ELF-1 (cell line): ENCODE measurements around the gene TUT7.
"Not testable (repeated sequence)": the region's sequence is repeated elsewhere in the genome, so short reads cannot be mapped to it uniquely, and the experiment has no call there.

ENCODE experiments used
- DNase-seq: peaks from one replicate; pipeline ENCODE4 v3.0.0-alpha.2; 2016; ENCODE audit warnings: low read depth, low spot score

Gene TUT7

DNA sequence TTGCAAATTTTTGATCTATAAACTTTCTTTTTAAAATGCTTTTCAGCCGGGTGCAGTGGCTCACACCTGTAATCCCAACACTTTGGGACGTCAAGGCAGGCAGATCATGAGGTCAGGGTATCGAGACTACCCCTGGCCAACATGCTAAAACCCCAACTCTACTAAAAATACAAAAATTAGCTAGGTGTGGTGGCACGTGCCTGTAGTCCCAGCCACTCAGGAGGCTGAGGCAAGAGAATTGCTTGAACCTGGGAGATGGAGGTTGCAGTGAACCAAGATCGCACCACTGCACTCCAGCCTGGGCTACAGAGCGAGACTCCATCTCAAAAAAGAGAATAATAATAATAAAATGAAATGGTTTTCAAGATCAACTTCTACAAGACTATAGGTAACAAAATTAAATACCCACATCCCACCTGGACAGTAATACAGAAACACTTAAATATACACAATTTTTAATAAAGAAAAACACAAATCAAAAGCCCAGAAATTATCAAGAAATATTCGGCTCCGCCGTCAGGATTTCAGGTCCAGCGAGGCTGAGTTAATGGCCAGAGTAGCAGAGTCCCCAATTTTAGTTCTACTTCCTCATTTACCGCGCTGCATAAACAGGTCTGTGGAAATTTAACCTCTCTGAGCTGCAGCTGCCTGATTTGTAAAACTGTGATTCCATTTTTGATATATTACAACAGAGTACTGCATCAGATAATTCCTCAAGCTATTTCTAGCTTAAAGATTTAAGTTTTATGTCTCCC lies 4.0 kb downstream of the TUT7 start:
- DNase-seq, result no peak

DNA sequence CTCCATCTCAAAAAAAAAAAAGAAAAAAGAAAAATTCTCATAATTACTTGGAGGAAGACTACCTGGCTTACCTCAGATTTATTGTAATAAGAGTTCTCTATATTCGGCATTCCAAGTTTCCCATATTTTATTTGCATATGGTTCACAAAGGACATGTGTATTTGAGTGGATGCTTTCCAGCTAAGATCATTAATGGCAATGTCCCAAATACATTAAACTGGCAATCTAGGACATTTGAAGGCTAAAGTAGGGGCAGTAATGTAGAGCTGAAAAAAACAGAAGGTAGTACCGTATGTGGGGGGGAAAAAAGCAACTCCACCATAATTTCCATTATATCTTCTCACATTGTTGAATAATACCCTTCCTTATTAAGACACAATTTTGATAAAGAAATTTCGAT lies 4.9 kb downstream of the TUT7 start:
- DNase-seq, result no peak

DNA sequence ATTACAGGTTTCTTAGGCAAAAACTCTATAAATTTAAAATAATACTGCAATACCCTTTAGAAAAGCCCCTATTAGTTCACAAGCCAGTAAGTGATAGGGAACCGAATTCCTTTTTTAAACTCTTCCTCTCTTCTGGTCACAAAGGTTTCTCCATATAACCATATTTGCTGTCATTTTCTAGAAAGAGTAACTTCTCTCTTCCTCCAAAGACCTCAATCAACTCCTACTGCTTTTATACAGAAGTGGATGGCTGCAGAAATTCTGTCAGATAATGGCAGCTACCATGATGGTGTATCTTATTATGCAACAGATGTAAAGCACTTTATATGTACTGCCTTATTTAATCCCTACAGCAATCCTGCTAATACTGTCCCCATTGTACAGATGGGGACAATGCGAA lies 6.2 kb downstream of the TUT7 start:
- no peak for DNase-seq

DNA sequence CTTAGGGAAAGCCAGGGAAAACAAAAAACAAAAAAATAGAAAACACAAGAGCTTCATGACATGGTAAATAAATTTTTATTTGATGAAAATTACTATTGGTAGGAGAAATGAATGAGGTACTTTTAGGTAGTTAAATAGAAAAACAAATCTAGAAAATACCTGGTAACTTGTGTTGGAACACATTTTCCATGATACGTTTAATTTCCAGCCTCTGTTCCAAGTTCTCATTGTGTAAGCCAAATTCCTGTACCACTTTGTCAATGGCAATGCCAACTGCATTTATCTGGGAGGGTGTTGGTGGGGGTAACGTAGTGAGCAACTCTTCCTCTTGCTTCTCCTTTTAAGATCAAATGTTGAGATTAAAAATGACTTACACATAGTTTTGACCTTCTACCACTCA lies 9.4 kb downstream of the TUT7 start:
- no peak for DNase-seq

DNA sequence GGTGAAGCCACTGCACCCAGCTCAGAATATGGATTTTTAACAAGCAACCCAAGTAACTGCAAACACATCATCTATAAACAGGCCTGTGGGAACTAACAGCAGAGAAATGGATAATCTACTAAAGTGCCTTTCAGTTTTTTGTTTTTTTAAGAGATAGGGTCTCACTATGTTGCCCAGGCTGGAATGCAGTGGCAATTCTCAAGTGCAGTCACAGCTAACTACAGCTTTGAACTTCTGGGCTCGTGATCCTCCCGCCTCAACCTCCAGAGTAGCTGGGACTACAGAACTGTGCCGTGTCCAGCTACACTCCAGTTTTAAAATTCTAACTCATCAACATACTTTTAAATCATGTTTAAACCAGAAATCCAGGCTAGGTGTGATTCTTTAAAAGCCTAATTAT lies 11.9 kb downstream of the TUT7 start:
- DNase-seq, result no peak

DNA sequence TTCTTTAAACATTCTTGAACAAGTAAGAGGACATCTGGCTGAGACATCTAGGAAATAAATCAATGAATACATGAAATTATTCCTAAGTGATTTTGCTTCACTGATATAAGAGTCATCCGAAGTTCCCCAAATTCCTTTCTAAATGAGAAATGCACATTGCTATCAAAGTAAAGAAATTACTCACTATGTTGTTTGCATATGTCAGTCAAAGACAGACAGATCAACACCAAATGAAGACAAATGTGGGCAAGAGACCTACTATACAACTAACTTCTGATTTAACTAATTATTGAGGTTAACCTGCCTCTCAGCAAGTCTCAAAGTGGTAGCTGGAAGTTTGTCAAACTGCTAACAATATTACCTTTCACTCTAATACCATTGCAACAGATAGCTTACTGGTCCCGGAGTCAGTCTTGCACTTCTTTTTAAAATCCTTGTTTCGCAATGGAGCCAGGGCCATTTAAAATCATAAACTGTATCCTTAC lies 13.2 kb downstream of the TUT7 start:
- DNase-seq, result no peak

DNA sequence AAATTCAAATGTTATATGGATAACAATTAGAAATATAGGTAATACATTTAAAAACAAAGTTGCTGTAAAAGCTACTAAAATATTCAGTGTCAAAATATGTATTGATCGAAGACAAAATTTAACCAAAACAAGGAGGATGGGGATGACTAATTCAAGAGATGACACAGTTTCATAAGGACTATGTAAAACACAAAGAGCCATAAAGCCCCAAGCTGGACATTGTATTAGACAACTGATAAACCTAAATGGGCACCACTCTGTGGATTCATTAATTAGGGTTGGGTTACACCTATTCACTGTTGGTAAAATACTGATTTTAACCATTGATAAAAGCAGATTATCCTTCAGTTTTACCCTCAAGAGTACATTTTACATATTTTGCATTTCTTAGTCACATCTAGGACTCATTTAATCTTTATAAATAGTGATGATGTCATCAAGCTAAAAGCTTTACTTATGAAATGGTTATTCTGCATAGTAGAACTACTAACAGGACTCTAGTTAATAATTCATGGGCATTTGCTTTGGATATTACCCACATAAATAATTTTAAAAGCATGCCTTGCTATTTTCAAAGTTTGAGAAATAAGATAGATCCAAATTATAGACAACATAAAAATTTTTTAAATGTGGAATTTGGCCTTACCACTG lies 13.7 kb downstream of the TUT7 start:
- no peak for DNase-seq

DNA sequence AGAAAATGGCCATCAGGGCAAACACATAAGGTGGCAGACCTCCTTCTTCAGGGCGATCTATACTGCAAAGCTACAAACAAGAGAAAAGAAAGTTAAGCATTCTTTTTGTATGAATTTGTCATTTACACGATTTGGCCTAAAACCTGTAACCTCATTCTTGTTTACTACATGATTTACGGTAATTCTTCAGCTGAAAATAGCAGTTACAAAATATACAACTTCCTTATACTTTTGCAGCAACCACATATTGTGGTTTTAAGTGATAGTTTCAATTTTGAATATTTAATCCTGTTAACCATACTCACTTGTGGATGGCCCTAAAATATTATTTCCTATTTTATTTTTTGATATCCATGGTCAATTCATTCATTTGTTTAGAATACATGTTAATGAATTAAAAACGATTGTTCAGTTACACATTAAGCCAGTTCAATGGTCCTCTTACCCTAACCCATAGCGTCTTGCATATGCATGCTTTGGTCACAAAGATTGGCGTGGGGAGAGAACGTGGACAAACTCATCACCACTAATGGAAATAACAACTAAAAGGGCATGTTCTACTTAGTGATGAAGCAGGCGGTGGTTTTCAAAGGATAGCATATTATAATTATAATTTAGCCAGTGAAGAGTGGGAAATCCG lies 16.6 kb downstream of the TUT7 start:
- no peak for DNase-seq

DNA sequence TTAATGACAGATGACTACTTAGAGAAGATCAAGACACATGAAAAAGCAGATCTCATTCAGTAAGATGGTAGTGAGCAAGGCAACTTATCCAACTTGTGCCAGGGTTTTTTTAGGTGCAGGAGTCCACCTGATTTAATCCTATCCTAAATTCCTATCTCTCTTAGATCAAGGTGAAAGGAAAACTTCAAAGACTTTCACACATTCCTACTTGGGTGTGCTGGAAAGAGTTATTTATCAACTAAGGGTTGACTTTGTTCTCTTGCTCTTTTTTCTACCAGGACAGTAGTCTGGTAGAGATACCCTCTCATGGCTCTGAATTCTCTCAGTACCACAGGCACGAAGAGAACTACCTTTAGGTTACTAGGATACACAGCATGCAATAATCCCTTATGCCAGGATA lies 18.2 kb downstream of the TUT7 start:
- DNase-seq, result no peak

DNA sequence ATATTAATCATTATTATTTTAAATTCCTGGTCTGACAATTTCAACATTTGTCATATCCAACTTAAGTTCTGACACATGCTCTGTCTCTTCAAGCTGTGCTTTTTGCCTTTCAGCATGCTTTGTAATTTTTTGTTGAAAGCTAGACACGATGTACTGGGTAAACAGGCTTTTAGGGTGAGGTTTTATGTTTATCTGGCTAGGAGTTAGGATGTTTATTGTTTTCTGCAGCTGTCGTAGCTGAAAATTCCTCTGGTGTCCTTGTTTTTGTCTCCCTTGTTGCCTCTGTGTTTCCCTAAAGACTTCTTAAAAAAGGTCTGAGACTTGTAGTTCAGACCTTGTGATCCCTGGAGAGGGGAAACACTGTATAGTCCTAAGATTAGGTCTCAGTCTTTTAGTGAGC lies 20.6 kb downstream of the TUT7 start:
- DNase-seq, result no peak

DNA sequence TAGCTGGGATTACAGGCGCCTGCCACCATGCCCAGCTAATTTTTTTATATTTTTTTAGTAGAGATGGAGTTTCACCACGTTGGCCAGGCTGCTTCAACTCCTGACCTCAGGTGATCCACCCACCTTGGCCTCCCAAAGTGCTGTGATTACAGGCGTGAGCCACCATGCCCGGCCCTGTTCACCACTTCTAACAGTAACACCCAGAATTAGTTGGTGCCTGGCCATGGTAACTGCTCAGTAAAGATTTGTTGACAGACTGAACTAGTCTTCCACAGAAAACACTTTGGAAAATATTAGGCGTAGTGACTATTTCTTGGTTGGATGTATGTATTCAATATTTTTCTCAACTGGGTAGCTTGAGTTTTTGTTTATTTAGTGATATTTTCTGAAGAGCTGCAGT lies 24.0 kb downstream of the TUT7 start:
- no peak for DNase-seq

DNA sequence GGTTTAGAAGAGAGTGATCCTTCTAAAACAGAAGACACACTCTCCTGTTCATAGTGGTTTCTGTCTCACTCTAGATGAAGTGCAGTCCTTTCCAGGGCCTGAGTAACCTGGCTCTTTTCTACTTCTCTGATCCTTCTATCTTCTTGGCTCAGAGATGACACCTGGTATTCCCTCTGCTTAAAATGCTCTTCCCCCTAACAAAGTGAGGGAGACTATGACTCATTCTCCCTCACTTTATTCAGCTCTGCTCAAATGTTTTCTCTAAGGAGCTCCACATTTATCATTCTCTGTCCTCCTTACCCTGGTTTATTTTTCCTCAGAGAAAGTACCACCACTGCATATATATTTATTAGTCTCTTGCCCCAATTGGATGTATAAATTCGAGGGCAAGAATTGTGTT lies 24.6 kb downstream of the TUT7 start:
- DNase-seq, result no peak

DNA sequence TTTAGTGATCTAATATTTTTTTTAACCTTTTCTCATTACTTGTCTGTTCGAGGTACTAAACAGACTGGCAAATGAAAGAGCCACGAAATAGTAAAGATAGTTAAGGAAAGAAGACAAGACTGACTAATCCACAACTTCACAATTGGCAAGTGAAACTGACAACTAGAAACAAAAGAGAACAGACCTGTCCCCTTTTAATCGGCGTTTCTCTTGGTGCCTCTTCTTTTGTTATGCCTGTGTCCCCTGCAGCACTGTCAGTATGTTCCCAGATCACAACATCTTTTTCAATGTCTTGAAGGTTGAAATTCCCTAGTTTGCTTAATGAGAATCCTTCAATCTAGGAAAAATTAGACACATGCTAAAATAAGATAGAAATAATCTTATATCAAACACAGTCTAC lies 26.1 kb downstream of the TUT7 start:
- DNase-seq, result peak; percentile 66

DNA sequence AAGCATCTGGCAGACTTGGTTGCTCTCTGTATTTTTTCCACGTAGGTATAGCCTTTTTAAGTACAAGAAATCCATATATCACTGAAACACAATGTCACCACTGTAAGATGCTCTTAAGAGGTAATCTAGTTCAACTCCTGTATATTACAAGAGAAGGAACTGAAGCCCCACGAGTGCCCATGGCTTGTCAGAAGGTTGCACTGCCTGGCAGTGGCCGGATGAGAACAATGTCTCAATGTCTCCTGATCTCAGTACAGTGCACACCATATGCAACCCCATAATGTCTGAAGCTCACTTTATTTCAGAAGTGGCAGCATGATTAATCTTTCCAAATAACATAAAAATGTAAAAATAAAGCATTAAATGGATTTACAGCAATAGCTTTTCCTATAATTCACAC lies 27.7 kb downstream of the TUT7 start:
- DNase-seq, result no peak

DNA sequence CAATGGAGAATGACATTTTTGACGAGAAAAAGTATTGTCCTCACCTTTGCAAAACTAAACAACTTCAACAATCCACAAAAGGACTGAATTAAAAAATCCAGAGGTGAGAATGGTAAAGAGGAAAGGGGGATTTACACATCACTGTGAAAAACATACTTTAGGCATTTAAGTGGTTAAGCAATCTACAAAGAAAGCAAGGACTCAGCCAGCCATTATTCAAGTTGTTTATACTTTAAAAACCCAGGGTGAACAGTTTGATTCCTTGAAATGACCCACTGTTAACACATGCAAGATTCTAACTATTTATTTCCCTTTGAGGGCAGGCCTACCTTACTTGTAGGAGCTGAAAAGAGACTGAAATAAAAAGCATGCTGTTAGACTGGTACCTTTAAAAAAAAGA lies 29.3 kb downstream of the TUT7 start:
- no peak for DNase-seq

DNA sequence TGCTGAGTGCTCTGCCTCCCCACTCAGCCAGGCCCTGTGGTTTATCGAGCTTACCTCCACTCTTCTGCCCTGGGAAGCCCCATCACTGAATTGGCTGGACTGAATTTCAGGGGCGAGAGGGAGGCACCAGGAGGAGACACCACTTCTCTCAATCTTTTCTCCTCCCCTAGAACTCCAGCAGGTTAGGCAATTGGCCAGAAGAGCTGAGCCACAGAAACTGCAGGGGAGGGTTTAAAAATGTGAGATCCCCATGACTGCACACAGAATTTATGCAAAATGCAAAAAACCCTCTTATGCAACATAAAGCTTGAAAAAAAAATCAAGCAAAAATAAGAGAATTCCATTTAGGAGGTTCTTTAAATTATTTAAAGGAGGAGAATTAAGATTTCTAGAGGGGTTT lies 29.9 kb downstream of the TUT7 start:
- no peak for DNase-seq

DNA sequence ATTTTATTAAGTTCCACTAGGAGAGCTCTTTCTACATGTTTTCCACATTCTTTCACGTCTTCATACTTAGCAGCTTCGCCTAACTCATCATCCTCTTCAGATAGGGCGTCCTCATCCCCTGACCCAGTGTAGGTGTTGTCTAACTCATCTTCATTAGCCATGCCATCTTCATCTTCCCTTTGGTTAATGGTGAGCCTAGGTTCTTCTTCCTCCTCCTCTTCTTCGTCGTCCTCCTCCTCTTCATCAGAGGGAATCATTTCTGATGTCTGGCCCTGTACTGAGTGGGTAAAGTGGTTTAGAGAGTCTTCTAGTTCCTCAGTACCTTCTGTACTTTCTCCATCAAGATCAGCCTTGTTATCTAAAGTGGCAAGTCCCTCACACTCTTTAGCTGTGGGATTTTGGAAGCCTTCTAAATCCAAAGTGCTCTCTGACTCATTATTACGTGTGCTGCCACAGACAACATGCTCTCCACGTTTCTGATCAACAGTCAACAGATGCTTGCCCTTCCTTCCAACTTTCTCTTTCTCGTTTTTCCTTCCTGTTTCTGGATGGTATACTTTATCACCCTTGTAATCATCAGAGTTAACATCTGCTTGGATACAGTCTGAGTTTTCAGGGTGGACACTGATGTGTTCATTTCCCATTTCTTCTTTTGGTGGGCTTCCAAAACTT lies 31.1 kb downstream of the TUT7 start:
- no peak for DNase-seq

DNA sequence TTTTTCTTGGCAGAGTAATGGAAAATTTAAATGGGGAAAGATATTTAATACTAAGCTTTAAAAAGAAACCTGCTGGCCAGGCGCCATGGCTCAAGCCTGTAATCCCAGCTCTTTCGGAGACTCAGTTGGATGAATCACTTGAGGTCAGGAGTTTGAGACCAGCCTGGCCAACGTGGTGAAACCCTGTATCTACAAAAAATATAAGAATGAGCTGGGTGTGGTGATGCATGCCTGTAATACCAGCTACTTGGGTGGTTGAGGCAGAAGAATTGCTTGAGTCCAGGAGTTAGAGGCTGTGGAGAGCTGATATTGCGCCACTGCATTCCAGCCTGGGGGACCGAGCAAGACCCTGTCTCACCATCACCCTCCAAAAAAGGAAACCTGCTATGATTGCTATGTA lies 32.8 kb downstream of the TUT7 start:
- no peak for DNase-seq

DNA sequence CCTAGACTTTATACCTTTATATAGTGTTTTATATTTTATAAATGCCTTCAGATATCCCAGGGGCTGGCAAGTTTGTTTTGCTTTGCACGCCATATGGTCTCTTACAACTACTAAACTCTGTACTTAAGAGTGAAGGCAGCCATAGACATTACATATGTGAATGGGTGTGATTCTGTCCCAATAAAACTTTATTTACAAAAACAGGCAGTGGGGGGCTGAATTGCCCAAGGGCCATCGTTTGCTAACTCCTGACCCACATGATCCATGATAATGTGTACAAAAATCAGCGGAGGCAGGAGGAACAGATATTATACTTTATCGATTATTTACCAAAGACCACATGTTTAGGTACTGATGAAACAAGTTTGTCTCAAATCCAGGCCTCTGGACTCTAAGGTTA lies 36.0 kb downstream of the TUT7 start:
- no peak for DNase-seq

DNA sequence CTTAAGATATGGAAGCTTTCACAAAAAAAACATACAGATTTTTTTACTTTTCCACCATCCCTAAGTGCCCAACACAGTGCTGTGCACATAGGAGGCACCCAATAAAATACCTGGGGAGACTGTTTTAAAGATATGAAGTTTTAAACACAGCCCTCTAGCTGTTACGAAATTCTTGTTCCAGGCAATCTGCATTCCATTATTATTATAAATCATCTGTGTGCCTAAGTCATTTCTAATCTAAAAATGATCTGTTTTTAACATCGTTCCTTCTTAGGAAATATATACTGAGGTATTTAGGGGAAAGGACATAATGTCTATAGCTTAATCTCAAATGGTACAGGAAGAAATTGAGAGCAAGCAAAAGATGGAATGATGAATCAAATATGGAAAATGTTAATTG lies 39.1 kb downstream of the TUT7 start:
- no peak for DNase-seq

DNA sequence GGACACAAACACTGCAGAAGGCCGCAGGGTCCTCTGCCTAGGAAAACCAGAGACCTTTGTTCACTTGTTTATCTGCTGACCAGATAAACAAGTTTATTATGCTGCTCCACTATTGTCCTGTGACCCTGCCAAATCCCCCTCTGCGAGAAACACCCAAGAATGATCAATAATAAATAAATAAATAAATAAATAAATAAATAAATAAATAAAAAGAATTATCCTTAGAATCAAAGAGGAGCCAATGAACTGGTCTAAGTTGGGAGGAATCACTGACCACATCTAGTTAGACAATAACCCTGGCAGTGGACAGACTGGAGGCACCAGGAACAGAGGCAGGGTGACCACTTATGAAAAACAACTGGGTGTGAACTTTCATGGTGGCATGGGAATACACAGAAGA lies 41.3 kb downstream of the TUT7 start:
- not testable (repeated sequence) for DNase-seq

DNA sequence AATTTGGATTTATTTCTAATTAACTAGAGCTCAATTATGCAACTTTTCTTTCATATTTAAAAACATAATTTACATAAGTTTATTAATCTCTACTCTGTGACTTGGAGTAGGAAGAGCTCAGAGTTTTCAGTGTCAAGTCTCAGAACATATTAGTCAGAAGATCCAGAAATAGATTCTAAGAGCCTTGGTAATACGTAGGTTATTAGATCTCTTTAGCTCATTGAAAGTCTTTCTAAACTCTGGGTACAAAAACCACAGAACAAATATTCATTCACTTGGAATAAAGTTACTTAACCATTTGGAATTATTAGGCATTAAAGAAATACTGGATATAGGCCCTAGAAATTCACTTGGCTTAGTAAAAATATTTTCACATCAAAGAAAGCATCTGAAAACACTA lies 45.5 kb downstream of the TUT7 start:
- DNase-seq, result no peak
